IPS-20b (cell line): Measurements from ENCODE around the gene SPTBN2.
"Not testable (repeated sequence)": the region's sequence is repeated elsewhere in the genome, so short reads cannot be mapped to it uniquely, and the experiment has no call there.

ENCODE experiments used
- H3K27ac ChIP-seq: one replicate; pipeline ENCODE4 v1.5.1; 2013; ENCODE audit warnings: low read length
- H3K27me3 ChIP-seq: 2 replicates; pipeline ENCODE4 v1.6.1; 2013; ENCODE audit warnings: mild to moderate bottlenecking, low read length, inconsistent platforms; ENCODE audit not compliant: insufficient read depth
- H3K36me3 ChIP-seq: 2 replicates; pipeline ENCODE4 v1.6.1; 2013; ENCODE audit warnings: low read depth, mild to moderate bottlenecking, inconsistent platforms, low read length, moderate library complexity; ENCODE audit not compliant: insufficient read depth
- H3K4me1 ChIP-seq: 2 replicates; pipeline ENCODE4 v1.6.1; 2013; ENCODE audit warnings: mild to moderate bottlenecking, control low read depth, inconsistent platforms, low read length, moderate library complexity; ENCODE audit not compliant: insufficient read depth
- H3K4me3 ChIP-seq: 2 replicates; pipeline ENCODE4 v1.5.1; 2013; ENCODE audit warnings: mild to moderate bottlenecking, low read length, inconsistent platforms
- H3K9ac ChIP-seq: 2 replicates; pipeline ENCODE4 v1.6.1; 2013; ENCODE audit warnings: low read depth, mild to moderate bottlenecking, inconsistent platforms, low read length, moderate library complexity
- H3K9me3 ChIP-seq: 2 replicates; pipeline ENCODE4 v1.6.1; 2013; ENCODE audit warnings: mild to moderate bottlenecking, low read depth, low read length, inconsistent platforms; ENCODE audit not compliant: insufficient read depth

Gene SPTBN2

GRCh38 chr11:66639814-66640340 is 89.1 kb downstream of the SPTBN2 start:
- not testable (repeated sequence) for H3K27me3 ChIP-seq, H3K9me3 ChIP-seq, H3K27ac ChIP-seq
- H3K9ac ChIP-seq, result peak overlapping the region; percentile 98; the same call in 1 of the 2 replicates
- peaks cover 71% of the 10 kb centered on the region for H3K36me3 ChIP-seq
- peaks cover 30% of the 10 kb centered on the region; the same call in 1 of the 2 replicates for H3K4me1 ChIP-seq
- peak overlapping the region; percentile 94 for H3K4me3 ChIP-seq

GRCh38 chr11:66639066-66639813 is 89.8 kb downstream of the SPTBN2 start:
- H3K36me3 ChIP-seq, result peaks cover 71% of the 10 kb centered on the region
- peak overlapping the region; percentile 98 for H3K9ac ChIP-seq
- H3K27me3 ChIP-seq, result no peaks in the 10 kb centered on the region
- peaks cover 30% of the 10 kb centered on the region; the same call in 1 of the 2 replicates for H3K4me1 ChIP-seq
- no peaks in the 10 kb centered on the region for H3K9me3 ChIP-seq
- peak overlapping the region; percentile 91 for H3K27ac ChIP-seq
- H3K4me3 ChIP-seq, result peak overlapping the region; percentile 94

- H3K4me3 ChIP-seq, result peak within 1 kb of the TSS; percentile 94
- H3K36me3 ChIP-seq, result peaks cover 68% of the 10 kb centered on the region
- H3K27ac ChIP-seq, result peak within 1 kb of the TSS; percentile 91
- H3K27me3 ChIP-seq, result no peaks in the 10 kb centered on the region
- peak within 1 kb of the TSS; percentile 98 for H3K9ac ChIP-seq
- H3K9me3 ChIP-seq, result no peaks in the 10 kb centered on the region
- peaks cover 30% of the 10 kb centered on the region; the same call in 1 of the 2 replicates for H3K4me1 ChIP-seq
These were observed 90.6 kb downstream of the SPTBN2 start, which contains the start of gene RBM4 for GRCh38 chr11:66638177-66639065. Gene RBM4, plus strand, starts transcription at chr11:66638703. Its CDS starts 1,009 bp downstream, at chr11:66639712.

GRCh38 chr11:66637557-66638176 is 91.3 kb downstream of the SPTBN2 start:
- H3K9me3 ChIP-seq, result no peaks in the 10 kb centered on the region
- peaks cover 68% of the 10 kb centered on the region for H3K36me3 ChIP-seq
- H3K9ac ChIP-seq, result peak overlapping the region; percentile 91
- no peaks in the 10 kb centered on the region for H3K27me3 ChIP-seq
- H3K4me1 ChIP-seq, result peaks cover 27% of the 10 kb centered on the region; the same call in 1 of the 2 replicates
- H3K4me3 ChIP-seq, result peak overlapping the region; percentile 94
- peak overlapping the region; percentile 86 for H3K27ac ChIP-seq

- Histone ChIP-seq H3K4me1 (peaks cover 24% of the 10 kb centered on the region; the same call in 1 of the 2 replicates), H3K27ac (no peak overlapping the region), H3K4me3 (no peak overlapping the region), H3K9me3 (no peaks in the 10 kb centered on the region), H3K36me3 (peaks cover 66% of the 10 kb centered on the region), H3K9ac (no peak overlapping the region), H3K27me3 (no peaks in the 10 kb centered on the region)
These were observed 92.6 kb downstream of the SPTBN2 start for GRCh38 chr11:66636411-66636810.
